Activated CD4-positive, alpha-beta T cell treated with anti-CD3 and anti-CD28 coated beads for 4 hours (primary cell): Measurements from ENCODE around the gene DRAM2.

Experiments used
- DNase-seq, 2 donors: peaks; one replicate each; pipeline ENCODE4 v3.0.0-alpha.2; 2020

The DRAM2 gene

GRCh38 chr1:111139956-111140679 lies at the start of gene DRAM2, which contains the start of gene CEPT1:
Gene DRAM2 (minus strand): TSS chr1:111140093. CDS start chr1:111131554, 8,539 bp downstream.
Gene CEPT1 (plus strand): TSS chr1:111140223. CDS start chr1:111147715, 7,492 bp downstream.
- peak; percentile 88 to 94 for DNase-seq

DNA sequence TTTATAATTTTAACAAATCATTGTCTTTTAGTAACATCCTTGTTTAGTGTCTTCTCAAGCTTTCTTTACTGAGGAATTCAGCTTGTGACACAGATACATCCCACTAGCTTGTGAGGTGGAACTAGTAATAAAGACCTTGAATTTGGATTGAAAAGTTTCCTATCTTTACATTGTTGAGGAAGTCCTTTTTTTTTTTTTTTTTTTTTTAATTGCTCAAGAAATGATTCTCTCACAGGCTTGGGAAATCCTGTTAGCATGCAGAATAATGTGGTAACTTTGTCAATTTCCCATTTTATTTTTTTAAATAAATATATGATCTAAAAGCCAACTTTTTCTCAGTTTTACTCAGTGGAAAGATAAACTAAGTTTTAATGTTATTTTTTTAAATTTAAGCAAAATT lies 44.8 kb upstream of the DRAM2 start:
- DNase-seq, result no peak

- DNase-seq, result no peak
Measured at GRCh38 chr1:111183308-111184069, 43.6 kb upstream of the DRAM2 start.

- no peak for DNase-seq
Measured at GRCh38 chr1:111182052-111182451, 42.2 kb upstream of the DRAM2 start.

- no peak for DNase-seq
Measured at GRCh38 chr1:111179968-111180533, 40.2 kb upstream of the DRAM2 start.

GRCh38 chr1:111176678-111177077 lies 36.8 kb upstream of the DRAM2 start:
- no peak for DNase-seq

DNA sequence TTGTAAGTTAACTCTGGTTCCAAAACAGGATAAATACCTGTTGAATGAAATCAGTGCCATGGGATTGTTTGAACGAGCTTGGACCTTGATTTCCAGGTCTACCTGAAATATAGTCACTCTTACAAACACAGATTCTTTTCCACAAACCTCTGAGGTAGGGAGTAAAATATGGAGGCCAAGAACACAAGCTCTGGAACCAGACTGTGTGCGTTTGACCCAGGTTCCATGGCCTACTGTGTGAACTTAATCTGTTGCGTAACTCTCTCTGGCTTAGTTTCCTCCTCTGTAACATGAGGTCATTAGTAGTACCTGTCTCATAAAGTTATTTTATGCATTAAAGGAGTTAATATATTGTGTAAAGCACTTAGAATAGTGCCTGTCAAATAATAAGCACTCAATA lies 35.5 kb upstream of the DRAM2 start:
- no peak for DNase-seq

GRCh38 chr1:111174070-111174469 lies 34.2 kb upstream of the DRAM2 start:
- no peak for DNase-seq

DNA sequence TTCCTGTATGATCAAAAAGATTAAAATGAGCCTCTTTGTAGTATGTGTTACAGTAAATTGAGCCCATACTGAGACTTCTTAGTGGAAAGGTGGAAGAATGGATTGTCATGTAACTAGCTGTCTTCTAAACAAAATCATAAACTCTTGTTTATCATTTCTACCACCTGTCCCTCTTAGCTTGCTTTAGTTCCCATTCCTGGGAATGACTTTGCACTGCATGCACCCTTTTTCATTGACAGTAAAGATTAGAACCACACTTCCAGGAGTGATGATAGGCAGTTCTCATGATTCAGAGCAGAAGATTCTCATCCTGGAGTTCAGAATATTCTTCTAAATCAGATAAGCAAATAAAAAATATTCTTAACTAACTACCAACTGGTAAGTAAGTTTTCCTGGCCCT lies 32.6 kb upstream of the DRAM2 start:
- DNase-seq, result no peak

- no peak for DNase-seq
Measured at GRCh38 chr1:111164151-111164550, 24.3 kb upstream of the DRAM2 start.

- no peak for DNase-seq
Measured at GRCh38 chr1:111163363-111163762, 23.5 kb upstream of the DRAM2 start.

DNA sequence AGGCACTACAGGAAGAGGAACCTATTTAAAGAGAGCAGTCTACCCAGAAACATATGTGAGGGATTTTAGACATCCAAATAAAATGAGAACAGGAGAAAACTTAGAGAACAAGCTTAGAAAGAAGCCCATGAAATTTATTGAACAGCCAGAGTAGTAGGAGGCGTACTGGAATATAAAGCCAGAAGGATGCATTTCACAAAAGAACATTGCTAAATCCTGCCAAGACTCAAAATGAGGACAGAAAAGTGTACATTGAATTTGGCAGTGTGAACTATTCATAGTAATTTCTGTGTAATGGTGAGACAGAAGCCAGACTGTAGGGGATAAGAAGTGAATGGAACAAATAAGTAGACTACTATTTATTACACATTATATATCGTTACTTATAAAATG lies 22.6 kb upstream of the DRAM2 start:
- DNase-seq, result no peak

DNA sequence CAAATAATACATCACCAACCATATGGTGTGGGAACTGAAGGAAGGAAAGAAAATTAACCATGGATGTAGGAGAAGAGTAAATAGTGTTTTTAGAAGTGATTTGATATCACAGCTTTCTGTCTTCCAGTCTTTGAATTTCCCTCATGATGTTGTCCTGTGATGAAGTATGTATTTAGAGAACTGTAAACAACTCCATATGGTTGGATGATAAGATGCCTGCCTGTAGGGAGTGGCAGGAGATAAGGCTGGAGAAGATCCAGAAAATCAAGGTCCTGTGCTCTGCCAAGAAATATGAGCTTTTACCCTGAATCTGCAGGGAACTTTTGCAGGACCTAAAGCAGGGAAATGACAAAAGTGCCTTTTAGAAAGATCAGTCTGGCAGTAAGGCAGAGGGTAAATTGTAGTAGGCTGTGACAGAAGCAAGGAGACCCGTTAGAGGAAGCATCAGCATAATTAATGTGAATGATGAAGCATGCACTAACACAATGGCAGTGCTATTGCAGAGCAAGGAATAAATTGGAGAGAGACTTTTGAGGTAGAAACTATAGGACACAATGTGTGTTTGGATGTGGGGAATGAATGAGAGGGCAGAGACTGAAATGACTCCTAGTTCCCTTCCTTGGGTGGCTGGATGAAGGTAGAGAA lies 22.1 kb upstream of the DRAM2 start:
- no peak for DNase-seq

DNA sequence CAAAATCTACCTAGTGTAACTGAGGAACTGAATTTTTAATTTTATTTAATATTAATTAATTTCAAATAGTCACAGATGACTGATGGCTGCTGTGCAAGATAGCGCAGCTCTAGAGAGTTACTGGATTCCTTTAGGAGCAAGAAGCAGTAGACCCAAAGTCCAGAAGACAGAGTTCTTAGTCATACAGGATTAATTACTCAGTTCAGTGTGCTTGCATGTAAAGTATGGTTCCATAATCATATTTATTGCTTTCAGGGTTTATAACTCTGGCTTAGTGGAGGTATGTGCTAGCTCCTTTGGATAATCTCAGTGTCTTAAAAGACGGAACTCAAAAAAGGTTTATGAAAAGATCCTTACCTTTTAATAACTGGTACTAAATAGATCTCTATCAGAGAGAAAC lies 17.5 kb upstream of the DRAM2 start:
- DNase-seq, result no peak

- no peak for DNase-seq
Measured at GRCh38 chr1:111154021-111154999, 14.4 kb upstream of the DRAM2 start.

DNA sequence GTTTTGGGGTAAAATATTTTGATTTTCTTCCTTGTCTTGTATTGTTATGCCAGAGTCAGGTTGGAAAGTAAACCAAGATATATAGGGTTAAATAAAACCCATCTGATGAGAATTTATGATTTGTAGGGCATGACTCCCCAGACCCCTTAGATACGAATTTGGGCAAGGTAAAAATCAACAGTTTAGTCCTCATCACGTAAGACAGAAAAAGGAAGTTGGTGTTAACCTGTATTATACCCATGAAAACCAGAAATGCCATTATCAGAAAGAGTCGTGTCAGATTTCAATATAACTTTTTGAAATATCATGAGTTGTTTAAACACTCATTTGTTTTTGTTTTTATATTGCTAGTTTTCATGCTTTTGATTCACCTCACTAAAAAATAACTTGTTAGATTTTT lies 11.9 kb upstream of the DRAM2 start:
- DNase-seq, result no peak

DNA sequence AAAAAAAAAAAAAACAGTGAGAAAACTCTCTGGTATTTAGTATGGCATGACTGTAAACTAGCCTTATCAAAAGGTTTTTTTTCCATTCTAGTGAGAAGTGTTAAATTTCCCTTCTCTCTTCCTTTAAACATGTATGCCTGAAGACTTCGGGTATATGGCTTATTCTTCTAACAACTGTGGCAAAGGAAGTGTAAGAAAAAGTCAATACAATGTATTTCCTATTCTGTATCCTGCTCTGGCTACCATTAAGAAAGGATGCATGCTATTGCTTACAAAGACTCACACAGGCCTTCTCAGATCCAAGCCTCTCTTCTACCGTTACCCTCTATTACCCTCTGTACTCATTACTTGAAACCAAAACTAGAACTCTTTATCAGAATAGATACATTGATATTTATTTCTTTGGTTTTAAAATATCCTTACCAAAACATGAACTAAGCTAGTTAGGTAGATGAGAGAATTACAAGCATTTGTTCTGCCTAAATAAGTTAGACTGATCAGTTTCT lies 8.5 kb upstream of the DRAM2 start:
- no peak for DNase-seq

- no peak for DNase-seq
Measured at GRCh38 chr1:111147948-111148347, 8.1 kb upstream of the DRAM2 start.

- DNase-seq, result no peak
Measured at GRCh38 chr1:111145963-111146768, 6.3 kb upstream of the DRAM2 start.

- DNase-seq, result no peak
Measured at GRCh38 chr1:111145542-111145941, 5.6 kb upstream of the DRAM2 start.

DNA sequence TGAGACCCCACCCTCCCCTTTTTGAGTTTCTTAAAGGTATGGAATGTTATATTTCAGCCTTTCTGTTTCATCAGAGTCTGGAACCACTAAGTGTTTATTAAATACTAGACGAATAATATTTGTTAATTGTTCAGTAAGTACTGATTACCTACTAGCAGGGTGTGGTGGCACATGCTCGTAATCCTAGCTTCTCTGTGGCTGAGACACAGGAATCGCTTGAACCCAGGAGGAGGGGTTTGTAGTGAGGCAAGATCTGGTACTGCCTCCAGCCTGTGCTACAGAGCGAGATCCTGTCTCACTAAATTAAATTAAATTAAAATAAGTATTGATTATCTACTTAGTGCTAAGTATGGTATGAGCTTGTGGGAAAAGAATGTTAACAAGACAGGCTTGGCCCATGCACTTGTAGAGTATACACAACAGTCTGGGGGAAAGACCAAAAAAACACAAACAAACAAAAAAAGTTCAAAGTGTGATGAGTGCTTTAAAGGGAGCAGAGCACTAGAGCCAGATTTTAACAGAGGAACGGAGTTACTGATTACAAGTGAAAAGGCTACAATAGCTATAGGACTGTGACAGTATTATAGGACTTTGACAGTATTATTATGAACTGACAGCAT lies 2.6 kb upstream of the DRAM2 start:
- no peak for DNase-seq
